Activated T-helper 2 cell treated with anti-CD3 and anti-CD28 coated beads, Interferon-gamma antibody, Interleukin-2, Interleukin-4, amounts not matched to agents 10 μg/mL and 5 μg/mL and 100 μg/mL, durations not matched to agents 14 hours and 24 hours and 36 hours (primary cell): ENCODE data around the gene TSHZ3. TPM values are rescaled to one million over a fixed set of nuclear protein-coding genes. Genes with fewer than 3 reads are reported as not detected.

Source experiments
- DNase-seq: peaks from one replicate; pipeline ENCODE4 v3.0.0; 2021; ENCODE audit warnings: low spot score
- H3K27ac Mint-ChIP-seq: one replicate; pipeline ENCODE4 v1.8.0; 2021; ENCODE audit warnings: mixed read lengths
- H3K27me3 Mint-ChIP-seq: one replicate; pipeline ENCODE4 v1.8.0; 2021; ENCODE audit warnings: low read depth, mixed read lengths
- H3K36me3 Mint-ChIP-seq: one replicate; pipeline ENCODE4 v1.8.0; 2021; ENCODE audit warnings: low read depth, mixed read lengths
- H3K4me1 Mint-ChIP-seq: one replicate; pipeline ENCODE4 v1.8.0; 2021; ENCODE audit warnings: low read depth, mixed read lengths
- H3K4me3 Mint-ChIP-seq: one replicate; pipeline ENCODE4 v1.8.0; 2021; ENCODE audit warnings: low read depth, mild to moderate bottlenecking, moderate library complexity, mixed read lengths
- H3K9me3 Mint-ChIP-seq: one replicate; pipeline ENCODE4 v1.8.0; 2021; ENCODE audit warnings: mixed read lengths
- intact Hi-C: fragments of 100-400 bp; cut with micrococcal nuclease; formaldehyde crosslinking; loops from one replicate; pipeline ENCODE4 v1.15.1; 2023
- total RNA-seq: library from RNA; stranded (reverse); gene quantifications from 2 replicates; pipeline ENCODE4 v1.2.3, GENCODE V29; 2022

The TSHZ3 gene
- total RNA-seq, 1 donor from 2014 or later, result 0.66 TPM

DNA sequence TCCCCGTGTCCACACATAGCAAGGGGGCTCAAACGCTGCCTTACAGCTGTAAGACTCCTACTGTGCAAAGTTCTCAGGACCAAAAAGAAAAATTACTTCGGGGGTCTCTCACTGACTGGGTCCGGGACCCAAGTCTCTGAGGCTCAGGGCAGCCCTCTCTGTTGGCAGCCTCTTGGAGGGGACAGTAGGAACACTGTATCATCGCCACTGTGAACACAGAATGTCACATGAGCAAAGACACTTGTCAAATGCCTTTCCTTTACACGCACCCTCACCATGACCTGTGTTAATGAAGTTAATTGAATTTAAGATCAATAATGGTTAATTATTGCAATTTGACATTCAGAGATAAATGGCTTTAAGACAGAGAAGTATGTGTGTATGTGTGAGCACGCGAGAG, 49.6 kb downstream of the TSHZ3 start:
- DNase-seq, result no peak
- intact Hi-C loops, result no loop called here
- Mint-ChIP-seq H3K27me3 (no peaks in the 10 kb centered on the region), H3K27ac (no peak overlapping the region), H3K4me3 (no peak overlapping the region), H3K4me1 (no peaks in the 10 kb centered on the region), H3K9me3 (no peaks in the 10 kb centered on the region), H3K36me3 (no peaks in the 10 kb centered on the region)

DNA sequence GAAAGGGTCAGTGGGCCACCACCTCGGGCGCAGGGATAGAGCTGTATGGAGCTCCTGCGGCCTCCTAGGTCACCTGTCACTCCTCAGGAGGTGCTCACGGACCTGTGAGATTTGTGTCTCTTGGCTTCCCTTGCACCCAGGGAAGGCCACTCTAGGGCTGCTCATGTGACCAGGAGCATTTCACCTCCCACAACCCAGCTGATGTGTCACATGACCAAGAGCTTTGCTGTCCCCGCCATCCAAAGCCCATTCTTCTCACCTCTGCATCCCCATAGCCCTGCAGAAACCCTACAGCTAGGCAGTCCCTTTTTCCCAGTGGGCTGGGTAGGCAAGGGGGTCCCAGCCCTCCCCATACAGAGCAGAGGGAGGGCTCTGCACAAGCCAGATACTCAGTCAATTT, 51.2 kb downstream of the TSHZ3 start:
- H3K4me1 Mint-ChIP-seq, result no peaks in the 10 kb centered on the region
- no peak for DNase-seq
- no peak overlapping the region for H3K27ac Mint-ChIP-seq
- no peak overlapping the region for H3K4me3 Mint-ChIP-seq
- no peaks in the 10 kb centered on the region for H3K27me3 Mint-ChIP-seq
- no peaks in the 10 kb centered on the region for H3K36me3 Mint-ChIP-seq
- intact Hi-C loops, result no loop called here
- H3K9me3 Mint-ChIP-seq, result no peaks in the 10 kb centered on the region

DNA sequence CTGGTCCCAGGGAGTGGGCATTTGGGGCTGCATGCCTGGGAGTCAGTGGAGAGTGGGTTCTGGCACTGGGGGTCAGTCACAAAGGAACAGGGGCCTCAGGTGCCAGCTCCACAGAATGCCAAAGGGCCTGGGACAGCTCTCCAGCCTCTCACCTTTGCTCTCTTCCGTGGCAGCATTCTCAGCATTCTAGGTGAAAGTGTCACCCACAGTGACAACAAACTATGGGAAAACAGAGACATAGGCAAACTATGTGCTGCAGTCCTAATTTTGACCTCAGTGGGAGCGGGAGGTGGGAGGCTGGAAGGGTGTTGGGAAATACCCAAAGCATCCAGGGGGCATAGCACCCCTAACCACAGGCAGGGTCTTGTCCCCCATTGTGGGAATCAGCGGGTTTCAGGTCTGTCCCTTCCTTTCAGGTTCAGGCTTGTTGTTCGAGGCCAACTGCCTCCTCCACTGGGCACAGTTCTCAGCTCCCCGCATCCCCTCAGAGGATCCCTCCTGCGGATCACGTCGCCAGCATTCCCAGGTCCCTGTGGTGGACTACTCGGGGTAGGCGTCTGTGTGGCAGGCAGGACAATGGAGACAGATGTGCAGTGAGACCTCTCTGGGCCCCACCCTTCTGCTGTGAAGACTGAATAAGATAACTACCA, 52.4 kb downstream of the TSHZ3 start:
- Mint-ChIP-seq H3K4me1 (no peaks in the 10 kb centered on the region), H3K4me3 (no peak overlapping the region), H3K27ac (no peak overlapping the region), H3K36me3 (no peaks in the 10 kb centered on the region), H3K9me3 (no peaks in the 10 kb centered on the region), H3K27me3 (no peaks in the 10 kb centered on the region)
- intact Hi-C loops, result no loop called here
- DNase-seq, result no peak

DNA sequence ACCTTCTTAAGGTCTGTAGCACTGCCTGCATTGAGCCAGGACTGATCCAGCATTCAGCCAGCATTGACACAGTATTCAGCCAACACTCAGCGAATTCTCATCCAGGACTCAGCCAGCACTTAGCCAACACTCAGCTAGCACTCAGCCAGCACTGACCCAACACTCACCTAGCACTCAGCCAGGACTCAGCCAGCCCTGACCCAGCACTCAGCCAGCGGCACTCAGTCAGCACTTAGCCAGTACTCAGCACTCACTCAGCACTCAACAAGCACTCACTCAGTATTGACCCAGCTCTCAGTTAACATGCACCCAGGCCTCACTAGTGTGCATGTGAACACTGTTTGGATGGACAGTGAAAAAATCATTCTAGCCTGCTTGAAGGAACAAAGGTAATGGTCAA, 55.0 kb downstream of the TSHZ3 start:
- H3K4me1 Mint-ChIP-seq, result no peaks in the 10 kb centered on the region
- DNase-seq, result no peak
- no peak overlapping the region for H3K27ac Mint-ChIP-seq
- no peaks in the 10 kb centered on the region for H3K9me3 Mint-ChIP-seq
- H3K36me3 Mint-ChIP-seq, result no peaks in the 10 kb centered on the region
- intact Hi-C loops, result no loop called here
- H3K4me3 Mint-ChIP-seq, result no peak overlapping the region
- no peaks in the 10 kb centered on the region for H3K27me3 Mint-ChIP-seq

DNA sequence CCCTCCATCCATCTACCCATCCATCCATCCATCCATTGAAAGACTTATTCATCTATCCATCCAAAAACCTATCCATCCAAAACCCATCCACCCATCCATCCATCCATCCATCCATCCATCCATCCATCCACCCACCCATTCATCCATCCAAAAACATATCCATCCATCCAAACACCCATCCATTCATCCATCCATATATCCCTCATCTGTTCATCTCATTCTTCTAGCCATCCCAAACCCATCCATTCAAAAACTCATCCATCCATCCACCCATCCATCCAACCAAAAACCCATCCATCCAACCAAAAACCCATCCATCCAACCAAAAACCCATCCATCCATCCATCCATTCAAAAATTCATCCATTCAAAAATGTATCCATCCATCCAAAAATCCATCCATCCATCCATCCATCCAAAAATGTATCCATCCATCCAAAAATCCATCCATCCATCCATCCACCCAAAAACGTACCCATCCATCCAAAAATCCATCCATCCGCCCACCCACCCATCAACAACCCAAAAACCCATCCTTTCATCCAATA, 56.5 kb downstream of the TSHZ3 start:
- Mint-ChIP-seq H3K27me3 (no peaks in the 10 kb centered on the region), H3K4me3 (no peak overlapping the region), H3K9me3 (no peaks in the 10 kb centered on the region), H3K27ac (no peak overlapping the region), H3K4me1 (no peaks in the 10 kb centered on the region), H3K36me3 (no peaks in the 10 kb centered on the region)
- no peak for DNase-seq
- intact Hi-C loops, result no loop called here

DNA sequence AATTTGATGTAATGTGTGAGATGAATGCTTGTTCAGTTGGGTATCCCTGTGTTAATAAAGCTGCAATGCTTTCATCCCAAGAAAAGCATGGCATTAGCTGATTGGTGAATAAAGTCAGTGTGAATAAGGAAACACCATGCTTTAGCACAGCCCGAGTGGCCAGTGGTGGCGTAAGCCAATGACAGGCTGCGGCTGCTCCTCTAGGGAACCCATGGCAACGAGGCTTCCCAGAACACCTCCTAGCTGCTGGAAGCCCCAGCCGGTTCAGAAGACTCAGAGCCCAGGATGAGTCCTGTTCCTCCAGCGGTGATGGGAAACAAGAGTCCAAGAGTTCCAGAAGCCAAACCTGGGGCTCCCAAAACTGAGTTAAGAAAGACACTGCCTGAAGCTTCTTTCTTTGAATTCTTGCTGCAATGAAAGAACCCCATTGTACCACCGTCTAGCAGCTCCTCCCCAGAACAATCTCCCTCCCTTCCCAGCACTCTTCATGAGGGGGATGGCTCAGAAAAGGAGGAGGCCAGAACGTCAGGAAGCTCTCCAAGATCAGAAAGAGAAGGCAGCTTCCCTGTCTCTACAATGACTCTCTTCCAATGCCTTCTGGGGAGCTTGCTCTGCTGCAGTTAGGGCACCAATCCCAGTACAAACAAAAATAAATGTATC, 58.2 kb downstream of the TSHZ3 start:
- Mint-ChIP-seq H3K4me3 (no peak overlapping the region), H3K27me3 (no peaks in the 10 kb centered on the region)
- DNase-seq, result no peak

DNA sequence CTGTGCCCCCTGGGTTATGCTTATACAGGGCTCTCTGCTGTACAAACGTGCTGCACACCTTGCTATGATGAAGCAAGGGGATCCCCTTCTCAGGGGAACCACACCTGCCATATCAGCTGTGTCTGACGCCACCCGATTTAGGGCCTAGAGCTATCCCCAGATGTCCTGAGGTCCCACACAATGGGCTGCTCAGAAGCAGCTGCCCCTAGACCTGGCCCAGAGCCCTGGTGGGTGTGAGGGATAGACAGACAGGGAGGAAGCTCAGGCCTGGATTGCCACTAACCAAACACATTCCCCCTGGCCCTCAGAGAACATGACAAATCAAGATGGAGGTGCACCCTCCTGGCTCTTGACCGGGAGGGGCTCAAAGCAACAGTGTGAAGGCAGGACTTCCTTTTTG, 59.3 kb downstream of the TSHZ3 start:
- Mint-ChIP-seq H3K9me3 (no peaks in the 10 kb centered on the region), H3K27ac (no peak overlapping the region)

More for the DNA sequence above, 58.2 kb downstream of the TSHZ3 start:
- intact Hi-C loops, result no loop called here
- Mint-ChIP-seq H3K4me1 (peaks cover under 1% of the 10 kb centered on the region), H3K9me3 (no peaks in the 10 kb centered on the region), H3K36me3 (no peaks in the 10 kb centered on the region), H3K27ac (no peak overlapping the region)

DNA sequence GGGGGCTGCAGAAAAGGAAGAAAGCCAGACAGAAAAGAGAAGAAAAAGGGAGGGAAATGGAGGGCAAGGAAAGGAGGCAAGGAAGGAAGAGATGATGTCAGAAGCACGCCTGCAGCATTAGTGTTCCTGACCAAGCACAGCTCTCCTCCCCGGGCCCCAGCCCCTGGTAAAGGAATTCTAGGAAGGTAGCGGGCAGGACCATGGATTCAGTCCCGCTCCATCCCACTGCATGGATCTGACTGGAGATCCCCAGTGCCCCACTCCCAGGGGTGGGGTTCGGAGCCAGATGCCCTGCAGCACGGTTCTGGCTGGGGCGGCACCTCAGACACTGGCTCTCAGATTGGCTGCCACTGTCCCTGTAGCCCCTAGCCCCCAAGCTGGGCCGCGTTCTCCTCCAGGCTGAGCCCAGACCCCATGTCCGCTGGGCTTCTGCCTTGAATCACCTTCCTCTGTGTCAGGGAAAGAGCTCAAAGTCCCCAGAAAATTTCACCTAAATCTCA, 59.8 kb downstream of the TSHZ3 start:
- Mint-ChIP-seq H3K4me1 (peaks cover 2% of the 10 kb centered on the region), H3K27me3 (no peaks in the 10 kb centered on the region), H3K9me3 (no peaks in the 10 kb centered on the region), H3K27ac (no peak overlapping the region), H3K4me3 (no peak overlapping the region), H3K36me3 (no peaks in the 10 kb centered on the region)
- intact Hi-C loops, result no loop called here
- DNase-seq, result no peak

More for the DNA sequence above, 59.3 kb downstream of the TSHZ3 start:
- H3K4me3 Mint-ChIP-seq, result no peak overlapping the region
- intact Hi-C loops, result no loop called here
- H3K27me3 Mint-ChIP-seq, result no peaks in the 10 kb centered on the region
- peaks cover 2% of the 10 kb centered on the region for H3K4me1 Mint-ChIP-seq
- DNase-seq, result no peak
- H3K36me3 Mint-ChIP-seq, result no peaks in the 10 kb centered on the region

DNA sequence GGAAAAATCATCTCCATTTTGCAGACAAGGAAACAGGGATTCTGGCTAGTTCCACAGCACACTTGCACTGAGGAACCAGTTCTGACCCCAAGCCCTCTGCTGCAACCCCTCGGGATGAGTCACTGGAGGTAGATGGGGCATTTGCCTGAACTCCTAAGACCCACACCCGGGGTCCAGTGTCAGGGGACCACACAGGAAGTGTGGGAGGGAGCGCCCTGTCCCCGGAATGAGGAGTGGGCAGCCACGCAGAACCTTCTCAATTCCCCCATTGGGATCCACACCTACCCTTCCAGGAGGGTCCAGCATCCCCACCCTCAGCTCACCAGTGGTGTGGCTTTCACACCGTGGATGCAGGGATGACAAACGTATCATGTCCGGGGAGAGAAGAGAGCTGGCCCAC, 62.7 kb downstream of the TSHZ3 start:
- Mint-ChIP-seq H3K27me3 (no peaks in the 10 kb centered on the region), H3K36me3 (no peaks in the 10 kb centered on the region), H3K27ac (no peak overlapping the region), H3K4me3 (no peak overlapping the region), H3K4me1 (peaks cover 2% of the 10 kb centered on the region), H3K9me3 (no peaks in the 10 kb centered on the region)
- intact Hi-C loops, result no loop called here
- DNase-seq, result no peak

DNA sequence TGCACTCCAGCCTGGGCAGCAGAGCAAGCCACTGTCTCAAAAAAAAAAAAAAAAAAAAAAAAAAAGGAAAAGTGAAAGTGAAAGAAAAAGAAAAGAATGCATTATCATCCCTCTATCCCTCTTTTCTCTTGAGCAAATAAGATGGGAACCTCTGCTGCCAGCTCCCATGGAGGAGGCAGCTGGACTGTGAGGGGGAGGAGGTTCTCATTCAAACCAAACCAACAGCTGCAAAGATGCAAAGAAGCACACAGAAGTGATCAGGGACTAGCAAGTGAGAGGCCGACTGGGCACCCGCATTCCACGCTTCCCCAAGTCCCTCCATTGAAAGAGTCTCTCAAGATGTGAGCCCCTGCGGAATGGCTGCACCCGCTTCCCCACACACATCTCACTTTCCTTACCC, 63.5 kb downstream of the TSHZ3 start:
- Mint-ChIP-seq H3K9me3 (no peaks in the 10 kb centered on the region), H3K27me3 (no peaks in the 10 kb centered on the region), H3K36me3 (no peaks in the 10 kb centered on the region), H3K4me3 (no peak overlapping the region), H3K27ac (no peak overlapping the region), H3K4me1 (peaks cover 2% of the 10 kb centered on the region)
- no peak for DNase-seq
- intact Hi-C loops, result no loop called here

DNA sequence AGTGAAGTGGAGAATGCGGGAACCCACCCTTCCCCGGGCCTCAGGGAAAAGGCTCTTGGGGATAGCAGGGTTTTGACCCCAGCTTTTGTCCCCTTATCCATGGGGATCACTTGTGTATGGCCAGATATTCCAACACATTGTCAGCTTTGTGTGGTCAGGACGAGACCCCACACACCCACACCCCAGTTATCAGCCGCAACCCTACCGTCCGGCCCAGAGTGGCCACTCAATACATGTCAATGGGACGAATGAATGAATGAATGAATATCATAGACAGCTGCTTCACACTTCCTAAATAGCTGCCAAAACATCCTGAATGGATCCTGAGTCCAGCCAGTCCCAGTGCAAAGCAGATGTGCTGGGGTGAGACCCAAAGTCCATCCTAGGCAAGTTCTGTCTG, 64.6 kb downstream of the TSHZ3 start:
- Mint-ChIP-seq H3K9me3 (no peaks in the 10 kb centered on the region), H3K4me3 (no peak overlapping the region), H3K4me1 (peaks cover 2% of the 10 kb centered on the region), H3K36me3 (no peaks in the 10 kb centered on the region), H3K27me3 (no peaks in the 10 kb centered on the region), H3K27ac (no peak overlapping the region)
- intact Hi-C loops, result no loop called here
- DNase-seq, result no peak

DNA sequence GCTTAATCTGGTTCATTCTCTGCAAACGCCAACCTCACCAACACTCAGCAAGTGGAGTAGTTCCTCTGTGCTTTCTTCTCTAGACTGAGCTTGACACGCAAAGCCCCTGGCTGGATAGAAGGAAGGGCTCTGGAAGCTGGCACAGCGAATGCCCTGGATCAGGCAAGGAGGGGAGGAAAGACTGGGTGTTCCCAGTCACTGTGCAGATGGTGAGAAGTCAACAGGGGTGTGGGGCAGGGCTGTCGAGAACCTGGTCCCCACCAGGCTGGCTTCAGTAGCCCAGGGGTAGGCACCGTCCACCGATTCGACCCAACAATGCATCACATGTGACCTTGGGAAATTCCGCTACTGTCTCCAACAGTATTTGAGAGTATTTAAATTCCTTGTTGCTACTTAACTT, 65.5 kb downstream of the TSHZ3 start:
- intact Hi-C loops, result no loop called here
- Mint-ChIP-seq H3K4me1 (peaks cover 2% of the 10 kb centered on the region), H3K4me3 (no peak overlapping the region)

DNA sequence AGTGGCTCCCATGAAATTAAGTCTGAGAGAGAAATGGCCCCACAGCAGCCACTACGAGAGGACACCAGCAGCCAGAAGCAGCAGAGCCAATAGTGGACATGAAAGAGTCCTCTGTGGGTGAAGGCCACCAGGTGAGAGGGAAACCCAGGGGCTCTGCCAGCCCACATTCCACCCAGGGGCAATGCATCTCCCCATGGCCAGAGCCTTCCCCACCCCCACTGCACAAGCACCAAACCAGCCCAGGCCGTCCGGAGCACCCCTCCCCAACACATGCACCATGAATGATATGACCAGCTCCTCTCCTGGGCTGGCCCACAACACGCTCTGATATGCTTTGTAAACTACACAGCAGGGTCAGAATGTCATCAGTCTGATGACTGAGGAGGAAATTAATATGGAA, 66.9 kb downstream of the TSHZ3 start:
- Mint-ChIP-seq H3K4me1 (peaks cover 2% of the 10 kb centered on the region), H3K27me3 (no peaks in the 10 kb centered on the region), H3K27ac (no peak overlapping the region), H3K36me3 (no peaks in the 10 kb centered on the region), H3K9me3 (no peaks in the 10 kb centered on the region), H3K4me3 (no peak overlapping the region)
- intact Hi-C loops, result no loop called here
- DNase-seq, result no peak

More for the DNA sequence above, 65.5 kb downstream of the TSHZ3 start:
- DNase-seq, result no peak
- no peaks in the 10 kb centered on the region for H3K9me3 Mint-ChIP-seq
- no peaks in the 10 kb centered on the region for H3K36me3 Mint-ChIP-seq
- no peaks in the 10 kb centered on the region for H3K27me3 Mint-ChIP-seq
- no peak overlapping the region for H3K27ac Mint-ChIP-seq
